Breast epithelium (tissue), 3 donors: Measurements from ENCODE around the gene CYP1B1.

Experiments used
- POLR2A ChIP-seq: fragments of 450-650 bp; IDR thresholded peaks from one replicate; pipeline ENCODE4 v1.6.1; 2016; ENCODE audit warnings: antibody characterized with exemption, mild to moderate bottlenecking, moderate library complexity
- POLR2AphosphoS5 ChIP-seq, 3 donors: sonication (generic); formaldehyde crosslinking; IDR thresholded peaks; one replicate each; pipeline ENCODE4 v1.6.1; 2017; ENCODE audit warnings: antibody characterized with exemption in 3 of 3
- TF ChIP-seq, protein P1 (sequence below), 3 donors: fragments of 450-650 bp; IDR thresholded peaks; one replicate each; pipeline ENCODE4 v1.5.1; 2016 to 2017; ENCODE audit warnings: antibody characterized with exemption in 3 of 3, mild to moderate bottlenecking in 3 of 3, moderate library complexity in 3 of 3

DNA sequence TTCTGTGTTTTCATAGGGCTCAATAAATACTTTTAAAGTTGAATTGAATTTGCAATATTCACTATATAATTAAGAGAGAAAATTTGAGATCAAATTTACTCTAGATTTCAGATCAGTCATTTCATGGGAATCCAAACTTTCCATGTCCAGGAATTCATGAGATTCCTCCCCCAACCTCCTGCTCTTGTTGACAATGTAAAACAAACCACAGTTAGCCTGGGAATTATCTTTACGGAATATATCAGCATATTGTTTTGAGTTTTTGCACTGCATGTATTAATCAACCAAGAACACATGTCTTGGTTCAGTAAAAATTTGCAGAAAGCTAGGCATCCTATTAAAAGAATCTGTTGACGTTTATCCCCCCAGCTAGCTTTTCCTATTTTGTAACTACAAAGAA, 42.3 kb downstream of the CYP1B1 start:
- no peak for TF ChIP-seq POLR2A
- TF ChIP-seq, protein P1, sequence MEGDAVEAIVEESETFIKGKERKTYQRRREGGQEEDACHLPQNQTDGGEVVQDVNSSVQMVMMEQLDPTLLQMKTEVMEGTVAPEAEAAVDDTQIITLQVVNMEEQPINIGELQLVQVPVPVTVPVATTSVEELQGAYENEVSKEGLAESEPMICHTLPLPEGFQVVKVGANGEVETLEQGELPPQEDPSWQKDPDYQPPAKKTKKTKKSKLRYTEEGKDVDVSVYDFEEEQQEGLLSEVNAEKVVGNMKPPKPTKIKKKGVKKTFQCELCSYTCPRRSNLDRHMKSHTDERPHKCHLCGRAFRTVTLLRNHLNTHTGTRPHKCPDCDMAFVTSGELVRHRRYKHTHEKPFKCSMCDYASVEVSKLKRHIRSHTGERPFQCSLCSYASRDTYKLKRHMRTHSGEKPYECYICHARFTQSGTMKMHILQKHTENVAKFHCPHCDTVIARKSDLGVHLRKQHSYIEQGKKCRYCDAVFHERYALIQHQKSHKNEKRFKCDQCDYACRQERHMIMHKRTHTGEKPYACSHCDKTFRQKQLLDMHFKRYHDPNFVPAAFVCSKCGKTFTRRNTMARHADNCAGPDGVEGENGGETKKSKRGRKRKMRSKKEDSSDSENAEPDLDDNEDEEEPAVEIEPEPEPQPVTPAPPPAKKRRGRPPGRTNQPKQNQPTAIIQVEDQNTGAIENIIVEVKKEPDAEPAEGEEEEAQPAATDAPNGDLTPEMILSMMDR (IDR thresholded peaks at IDR 0.05) = no peak
- TF ChIP-seq POLR2AphosphoS5 (IDR thresholded peaks at IDR 0.05) = no peak
